GM12892 (cell line): ENCODE measurements around the gene TPM1.

Experiments used
- POLR2A ChIP-seq: IDR thresholded peaks from 2 replicates; pipeline ENCODE4 v1.6.1; 2011; ENCODE audit warnings: low read depth, low read length, control low read depth
- POLR2AphosphoS5 ChIP-seq: IDR thresholded peaks from 2 replicates; pipeline ENCODE4 v1.6.1; 2011; ENCODE audit warnings: low read depth, low read length, control low read depth

DNA sequence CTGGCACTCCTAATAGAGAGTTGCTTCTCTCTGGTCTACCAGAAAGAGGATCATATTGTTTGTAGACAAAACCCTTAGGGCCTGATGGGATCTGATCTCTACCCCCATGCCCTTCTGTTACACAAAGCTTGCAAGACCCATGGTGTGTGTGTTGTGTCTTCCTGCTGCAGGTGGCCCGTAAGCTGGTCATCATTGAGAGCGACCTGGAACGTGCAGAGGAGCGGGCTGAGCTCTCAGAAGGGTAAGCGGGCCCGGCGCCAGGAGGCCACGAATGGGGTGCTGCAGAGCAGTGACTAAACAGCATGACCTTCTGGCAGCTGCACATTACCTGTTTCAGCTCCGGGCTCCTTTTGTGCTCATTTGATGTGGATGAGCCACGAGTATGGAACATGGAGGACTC is 18.2 kb downstream of the TPM1 start:
- TF ChIP-seq POLR2A (no peak), POLR2AphosphoS5 (no peak)
